8988T (cell line): ENCODE results near the gene DENND4A.
"Not testable (repeated sequence)": the region's sequence is repeated elsewhere in the genome, so short reads cannot be mapped to it uniquely, and the experiment has no call there.

Experiments used
- DNase-seq: peaks from one replicate; pipeline ENCODE4 v3.0.0; 2011

Gene DENND4A

GRCh38 chr15:65626856-65627255 lies 165.2 kb downstream of the DENND4A start:
- DNase-seq, result no peak

DNA sequence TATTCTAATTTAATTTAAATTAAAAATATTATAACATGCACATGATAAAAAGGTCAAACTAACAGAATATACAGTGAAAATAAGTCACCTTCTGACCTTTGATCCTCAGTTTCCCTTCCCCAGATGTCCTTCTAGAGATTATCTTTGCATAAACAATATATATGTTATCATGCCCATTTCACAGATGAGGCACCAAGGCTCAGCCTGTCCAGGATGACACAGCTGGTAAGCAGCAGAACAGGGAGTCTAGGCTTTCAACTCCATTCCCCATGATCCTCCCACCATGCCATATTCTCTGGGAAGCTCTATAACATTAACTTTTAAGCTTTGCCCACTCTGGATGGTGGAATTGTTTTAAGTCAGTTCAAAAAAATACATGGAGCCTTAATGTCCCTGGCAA lies 169.0 kb downstream of the DENND4A start:
- DNase-seq, result no peak

DNA sequence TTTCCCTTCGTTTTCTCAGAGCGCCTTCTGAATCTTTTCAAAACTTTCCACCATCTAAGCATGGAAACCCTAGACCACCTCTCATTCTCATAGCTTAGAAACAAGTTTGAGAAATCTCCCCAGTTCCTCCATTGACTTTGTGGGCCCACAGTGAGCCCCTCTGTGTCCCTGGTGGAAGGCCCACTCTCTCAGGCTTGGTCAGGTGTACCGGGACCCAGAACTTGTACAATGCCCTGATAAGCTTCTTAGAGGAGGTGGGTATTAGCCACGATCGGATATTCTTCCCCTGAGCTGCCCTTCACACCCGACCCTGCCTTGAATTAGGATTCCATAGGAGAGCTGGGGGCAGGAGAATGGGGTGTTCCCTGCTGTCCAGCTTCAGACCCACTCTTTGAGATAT lies 170.5 kb downstream of the DENND4A start, which contains the start of gene SLC24A1:
Gene SLC24A1 (plus strand): TSS at position 301 of the 400 bp plus-strand sequence. CDS start 2,143 bp downstream, outside the sequence.
- no peak for DNase-seq

DNA sequence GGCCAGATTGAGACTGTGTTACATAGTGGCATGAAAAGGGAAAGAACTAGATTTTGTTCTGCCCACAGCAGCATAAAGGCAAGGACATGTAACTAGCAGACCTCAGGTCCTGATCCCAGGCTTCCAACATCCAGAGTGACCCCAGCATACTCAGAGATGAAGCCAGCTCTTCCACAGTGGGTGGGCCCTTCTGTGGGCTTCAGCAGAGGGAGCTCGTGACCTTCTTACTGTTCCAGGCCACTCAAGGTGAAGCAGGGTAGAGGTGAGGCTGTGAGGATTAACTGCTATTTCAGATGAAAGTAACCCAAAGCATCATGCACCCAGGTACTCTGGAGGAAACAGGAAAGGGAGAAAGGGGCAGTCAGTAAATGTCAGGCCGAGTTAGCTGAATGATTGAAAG lies 171.3 kb downstream of the DENND4A start:
- no peak for DNase-seq

- no peak for DNase-seq
Observed at GRCh38 chr15:65619626-65620290, 172.3 kb downstream of the DENND4A start.

DNA sequence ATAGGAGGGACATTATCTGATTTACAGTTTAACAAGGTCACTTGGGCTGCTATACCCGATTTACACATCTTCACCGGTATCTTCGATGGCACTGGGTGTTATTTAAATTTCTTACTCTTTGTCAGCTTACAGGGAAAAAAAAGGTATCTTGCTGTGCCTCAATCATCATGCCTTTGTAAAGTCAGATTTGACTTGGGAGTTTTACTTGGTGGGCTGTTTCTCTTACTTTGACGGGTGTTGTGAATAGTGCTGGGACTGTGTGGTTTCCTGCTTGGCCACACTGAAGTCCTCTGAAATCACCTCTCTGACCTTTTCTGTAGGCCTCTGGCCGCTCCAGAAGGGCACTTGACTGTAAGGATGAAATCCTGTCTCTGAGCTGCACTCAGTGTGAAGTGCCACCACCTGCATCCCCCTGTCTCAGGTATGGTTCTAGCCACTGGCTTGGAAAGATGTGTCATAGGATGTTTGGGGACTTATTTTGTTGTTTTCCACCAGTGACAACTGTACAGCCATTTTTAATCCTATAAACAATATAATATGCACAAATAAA lies 173.5 kb downstream of the DENND4A start:
- DNase-seq, result no peak

DNA sequence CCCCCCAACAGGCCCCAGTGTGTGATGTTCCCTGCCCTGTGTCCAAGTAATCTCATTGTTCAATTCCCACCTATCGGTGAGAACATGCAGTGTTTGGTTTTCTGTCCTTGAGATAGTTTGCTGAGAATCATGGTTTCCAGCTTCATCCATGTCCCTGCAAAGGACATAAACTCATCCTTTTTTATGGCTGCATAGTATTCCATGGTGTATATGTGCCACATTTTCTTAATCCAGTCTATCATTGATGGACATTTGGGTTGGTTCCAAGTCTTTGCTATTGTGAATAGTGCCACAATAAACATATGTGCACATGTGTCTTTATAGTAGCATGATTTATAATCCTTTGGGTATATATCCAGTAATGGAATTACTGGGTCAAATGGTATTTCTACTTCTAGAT lies 176.2 kb downstream of the DENND4A start:
- not testable (repeated sequence) for DNase-seq

GRCh38 chr15:65612949-65613744 lies 178.9 kb downstream of the DENND4A start:
- no peak for DNase-seq

DNA sequence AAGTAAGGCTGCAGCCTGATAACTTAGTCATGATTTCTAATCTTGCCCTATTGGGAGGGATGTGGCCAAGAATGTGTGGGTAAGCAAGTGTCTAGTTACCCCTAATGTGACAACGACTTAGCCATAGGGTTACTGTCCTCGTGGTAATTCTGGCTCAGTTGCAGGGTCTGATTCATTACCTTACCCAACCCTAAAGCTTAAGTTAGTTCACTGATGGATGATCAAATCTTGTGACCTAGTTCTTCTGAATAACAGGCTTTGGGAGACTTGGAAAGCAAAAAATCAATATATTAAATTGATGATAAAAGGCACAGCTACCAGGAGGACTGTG lies 179.5 kb downstream of the DENND4A start:
- no peak for DNase-seq

- no peak for DNase-seq
Observed at GRCh38 chr15:65611888-65612615, 180.0 kb downstream of the DENND4A start.

DNA sequence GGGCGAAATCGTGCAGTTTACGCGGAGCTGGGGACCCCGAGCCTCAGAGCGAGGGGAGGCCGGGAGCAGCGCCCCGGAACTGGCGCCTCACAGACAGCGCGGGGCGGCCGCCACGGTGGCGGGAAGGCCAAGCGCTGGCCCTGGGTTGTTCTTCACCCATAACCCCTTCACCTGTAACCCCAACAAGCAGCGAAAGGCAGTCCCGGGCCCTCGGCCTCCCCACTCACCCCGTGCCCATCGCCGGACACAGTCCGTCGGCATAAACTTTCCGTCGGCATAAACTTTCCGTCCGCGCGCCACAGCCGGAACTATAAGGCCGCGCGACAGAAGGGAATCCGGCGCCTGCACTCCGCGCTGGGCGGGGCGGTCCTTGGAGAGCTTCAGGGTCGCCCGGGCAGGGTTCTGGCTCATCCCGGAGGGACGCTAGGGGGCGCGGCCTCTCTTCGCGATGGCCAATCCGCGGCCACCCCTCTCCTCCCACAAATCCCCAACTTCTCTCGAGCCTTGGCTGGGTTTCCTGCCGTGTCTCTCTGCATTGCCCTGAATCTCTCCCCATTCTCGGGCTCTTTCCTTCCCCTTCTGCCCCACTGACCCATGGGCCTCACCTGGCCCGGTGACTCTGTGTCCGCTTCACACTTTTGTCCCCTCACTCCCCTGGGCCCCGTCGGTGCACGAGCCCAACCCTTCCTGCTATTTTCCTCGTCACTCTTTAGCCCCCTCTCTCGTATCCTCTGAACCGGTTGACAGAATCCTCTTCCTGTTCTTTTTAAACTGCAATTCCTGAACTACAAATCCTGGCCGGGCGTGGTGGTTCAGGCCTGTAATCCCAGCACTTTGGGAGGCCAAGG lies 181.0 kb downstream of the DENND4A start, which contains the start of gene INTS14:
Gene INTS14 (minus strand): TSS at position 261 of the 848 bp plus-strand sequence. CDS start 3,751 bp downstream, outside the sequence.
- DNase-seq, result peak; percentile 73
